HTR-8/SVneo (cell line): ENCODE data around the gene CFAP107.

Experiments used
- DNase-seq: peaks from one replicate; pipeline ENCODE4 v3.0.0; 2011; ENCODE audit warnings: low spot score, mixed read lengths; ENCODE audit not compliant: insufficient read length
- FAIRE-seq: peaks from 2 replicates; lab custom pipeline; 2011; peaks lifted over from hg19 to GRCh38; lab: Jason Lieb, UNC

Gene CFAP107

GRCh38 chr1:12738934-12739333 lies 7.1 kb upstream of the CFAP107 start:
- FAIRE-seq: no peak

GRCh38 chr1:12739613-12740012 lies 6.4 kb upstream of the CFAP107 start:
- no peak for FAIRE-seq
- DNase-seq: no peak

More at GRCh38 chr1:12738934-12739333, 7.1 kb upstream of the CFAP107 start:
- no peak for DNase-seq

DNA sequence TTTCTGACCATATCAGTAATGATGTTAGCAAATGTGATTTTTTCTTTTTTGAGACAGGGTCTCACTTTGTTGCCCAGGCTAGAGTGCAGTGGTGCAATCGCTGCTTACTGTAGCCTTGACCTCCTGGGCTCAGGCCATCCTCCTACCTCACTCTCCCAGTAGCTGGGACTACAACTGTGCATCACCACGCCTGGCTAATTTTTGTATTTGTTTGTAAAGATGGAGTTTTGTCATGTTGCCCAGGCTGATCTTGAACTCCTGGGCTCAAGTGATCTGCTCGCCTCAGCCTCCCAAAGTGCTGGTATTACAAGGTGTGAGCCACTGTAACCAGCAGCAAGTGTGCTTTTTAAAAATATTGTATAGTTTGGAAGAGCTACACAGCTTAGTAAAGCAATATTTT lies 4.1 kb upstream of the CFAP107 start:
- FAIRE-seq: no peak

DNA sequence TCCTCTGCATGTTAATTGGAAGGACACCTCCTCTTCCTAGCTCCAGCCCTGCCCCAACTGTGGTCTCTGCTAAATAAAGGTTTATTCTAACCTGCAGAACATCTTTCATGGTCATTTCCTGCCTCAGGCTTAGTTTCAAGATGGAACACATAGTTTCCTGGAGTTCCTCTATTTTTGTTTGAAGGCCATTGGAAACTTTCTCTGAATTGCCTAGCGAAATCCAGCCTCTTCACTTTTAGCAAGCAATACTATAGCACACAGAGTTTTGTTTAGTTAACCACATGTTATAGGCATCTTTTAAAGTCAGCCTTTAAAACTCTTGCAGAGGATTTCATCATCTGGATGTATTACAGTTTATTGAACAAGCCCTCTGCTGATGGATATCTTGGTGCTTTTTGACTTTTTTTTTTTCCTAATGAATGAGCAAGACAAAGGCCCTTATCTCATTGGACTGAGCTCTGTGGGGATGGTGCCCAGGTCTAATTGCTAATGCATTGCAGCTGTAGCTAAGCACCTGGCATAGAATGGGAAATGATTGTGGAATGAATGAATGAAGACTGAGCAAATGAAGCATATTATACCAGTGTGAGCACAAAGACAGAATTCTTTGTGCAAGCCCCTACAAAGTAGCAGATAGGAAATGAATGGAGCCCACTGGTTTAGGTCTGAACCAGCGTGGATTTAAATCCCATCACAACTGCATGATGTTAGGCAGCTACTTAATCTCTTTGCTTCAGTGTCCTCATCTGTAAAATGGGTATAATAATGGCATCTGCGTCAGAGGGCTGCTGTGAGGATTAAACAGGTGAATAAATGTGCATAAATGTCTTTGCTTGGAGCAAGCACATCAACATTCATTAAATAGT lies 641 bp upstream of the CFAP107 start:
- DNase-seq (no peak), FAIRE-seq (no peak)

More for the DNA sequence above, 4.1 kb upstream of the CFAP107 start:
- DNase-seq: no peak

DNA sequence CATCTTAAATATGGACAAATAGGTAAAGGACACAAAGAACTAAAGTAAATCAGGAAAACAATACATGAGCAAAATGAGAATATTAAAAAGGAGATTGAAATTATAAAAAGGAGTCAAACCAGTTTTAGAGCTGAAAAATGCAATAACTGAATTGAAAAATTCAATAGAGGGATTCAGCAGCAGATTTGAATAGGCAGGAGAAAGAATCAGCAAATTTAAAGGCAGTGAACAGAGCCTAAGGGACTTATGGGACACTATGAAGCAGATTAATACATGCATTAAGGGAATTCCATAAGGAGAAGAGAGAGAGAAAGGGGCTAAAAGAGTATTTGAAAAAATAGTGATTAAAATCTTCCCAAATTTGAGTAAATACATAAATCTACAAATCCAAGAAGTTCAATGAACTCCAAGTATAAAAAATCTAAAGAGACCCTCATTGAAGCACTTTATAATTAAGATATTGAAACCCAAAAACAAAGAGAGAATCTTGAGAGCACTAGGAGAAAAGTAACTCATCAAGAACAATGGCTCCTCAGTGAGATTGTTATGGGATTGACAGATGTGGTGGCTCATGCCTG lies 2.9 kb downstream of the CFAP107 start:
- DNase-seq (no peak), FAIRE-seq (no peak)

- no peak for DNase-seq
- FAIRE-seq: no peak
Observed at GRCh38 chr1:12754738-12755137, 8.7 kb downstream of the CFAP107 start.

GRCh38 chr1:12756273-12756672 lies 10.3 kb downstream of the CFAP107 start:
- FAIRE-seq (no peak), DNase-seq (no peak)

- FAIRE-seq: no peak
Observed at GRCh38 chr1:12756768-12757413, 10.9 kb downstream of the CFAP107 start.

GRCh38 chr1:12757836-12758235 lies 11.8 kb downstream of the CFAP107 start:
- no peak for DNase-seq
- FAIRE-seq: no peak

More at GRCh38 chr1:12756768-12757413, 10.9 kb downstream of the CFAP107 start:
- no peak for DNase-seq

GRCh38 chr1:12760256-12760795 lies 14.3 kb downstream of the CFAP107 start:
- FAIRE-seq: no peak
- DNase-seq: no peak

DNA sequence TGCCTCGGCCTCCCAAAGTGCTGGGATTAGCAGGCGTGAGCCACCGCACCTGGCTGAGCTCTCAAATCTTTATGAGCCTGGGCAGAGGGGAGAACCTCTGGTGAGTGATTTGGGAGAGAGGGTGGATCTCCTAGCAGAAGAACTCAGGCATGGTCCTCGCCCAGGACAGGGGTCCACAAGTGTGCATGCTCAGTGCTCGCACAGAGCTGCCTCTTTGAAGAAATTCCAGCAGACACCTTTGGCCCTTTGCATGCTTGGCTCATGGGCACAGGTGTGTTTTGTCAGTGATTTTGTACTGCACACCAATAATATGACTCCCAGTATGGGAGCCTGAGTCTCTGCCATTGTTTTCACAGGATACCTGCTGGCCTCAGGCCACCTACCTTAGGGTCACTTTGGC lies 15.8 kb downstream of the CFAP107 start:
- FAIRE-seq (no peak), DNase-seq (no peak)

DNA sequence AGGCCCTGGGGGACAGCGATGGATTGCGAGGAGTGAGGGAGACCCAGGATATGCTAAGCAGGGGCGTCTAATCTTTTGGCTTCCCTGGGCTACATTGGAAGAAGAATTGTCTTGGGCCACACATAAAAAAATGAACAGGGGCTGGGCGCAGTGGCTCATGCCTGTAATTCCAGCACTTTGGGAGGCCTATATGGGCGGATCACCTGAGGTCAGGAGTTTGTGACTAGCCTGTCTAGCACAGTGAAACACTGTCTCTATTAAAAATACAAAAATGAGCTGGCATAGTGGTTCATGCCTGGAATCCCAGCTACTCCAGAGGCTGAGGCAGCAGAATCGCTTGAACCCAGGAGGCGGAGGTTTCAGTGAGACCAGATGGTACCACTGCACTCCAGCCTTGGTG lies 16.8 kb downstream of the CFAP107 start:
- FAIRE-seq (no peak), DNase-seq (no peak)

DNA sequence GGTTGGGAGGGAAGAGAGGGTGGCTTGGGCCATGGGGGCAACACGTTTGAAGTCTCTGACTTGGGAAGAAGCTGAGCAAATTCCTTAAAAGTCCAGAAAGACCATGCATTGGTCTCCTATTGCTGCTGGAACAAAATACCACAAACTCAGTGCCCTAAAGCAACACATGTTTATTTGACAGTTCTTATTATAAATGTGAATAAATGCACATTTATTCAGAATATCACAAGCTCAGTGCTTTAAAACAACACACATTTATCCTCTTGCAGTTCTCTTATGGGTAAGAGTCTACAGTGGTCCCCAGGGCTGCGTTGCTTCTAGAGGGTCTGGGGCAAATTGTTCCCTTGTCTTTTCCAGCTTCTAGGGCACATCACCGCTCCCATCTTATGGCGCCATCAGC lies 17.5 kb downstream of the CFAP107 start:
- FAIRE-seq (no peak), DNase-seq (no peak)

GRCh38 chr1:12764016-12764415 lies 18.0 kb downstream of the CFAP107 start:
- no peak for FAIRE-seq
- no peak for DNase-seq

DNA sequence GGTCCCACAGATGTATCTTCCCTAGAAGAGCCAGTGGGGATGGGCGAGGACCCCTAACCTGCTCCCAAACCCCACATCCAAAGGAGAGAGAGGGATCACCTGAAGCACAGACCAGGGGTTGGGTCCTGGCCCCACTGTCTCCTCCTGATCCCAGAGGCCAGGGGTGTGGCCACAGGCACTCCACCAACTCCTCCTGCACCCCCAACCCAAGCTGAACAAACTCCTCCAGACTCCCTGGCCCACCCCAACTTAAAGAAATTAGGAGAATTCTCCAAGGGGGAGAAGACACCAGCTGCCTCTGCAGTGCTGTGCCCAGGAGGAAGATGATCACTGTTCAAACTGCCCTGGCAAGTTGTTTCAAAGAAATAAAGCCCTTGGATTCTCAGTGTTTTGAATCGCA lies 23.0 kb downstream of the CFAP107 start:
- no peak for DNase-seq
- FAIRE-seq: no peak

- FAIRE-seq: no peak
- DNase-seq: no peak
Observed at GRCh38 chr1:12769976-12770505, 24.0 kb downstream of the CFAP107 start.

DNA sequence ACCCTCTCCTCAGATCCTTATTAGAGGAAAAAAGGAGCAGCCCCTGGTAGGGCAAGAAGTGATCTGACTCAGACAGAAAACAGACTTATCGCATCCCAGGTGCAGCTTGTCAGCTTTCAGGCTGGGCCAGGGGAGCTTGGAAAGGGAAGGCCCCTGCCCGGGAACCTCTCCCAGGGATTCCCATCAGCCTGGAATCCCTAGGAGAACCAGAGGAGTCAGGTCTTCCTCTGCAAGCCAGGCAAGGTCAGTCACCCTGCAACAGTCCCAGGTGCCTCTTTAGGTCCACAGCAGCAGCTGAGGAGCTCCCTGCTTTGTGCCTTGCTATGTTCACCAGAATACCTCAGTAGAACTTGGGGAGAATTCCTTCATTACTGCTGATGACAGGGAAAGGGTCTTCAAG lies 24.6 kb downstream of the CFAP107 start:
- DNase-seq: no peak
- FAIRE-seq: no peak

DNA sequence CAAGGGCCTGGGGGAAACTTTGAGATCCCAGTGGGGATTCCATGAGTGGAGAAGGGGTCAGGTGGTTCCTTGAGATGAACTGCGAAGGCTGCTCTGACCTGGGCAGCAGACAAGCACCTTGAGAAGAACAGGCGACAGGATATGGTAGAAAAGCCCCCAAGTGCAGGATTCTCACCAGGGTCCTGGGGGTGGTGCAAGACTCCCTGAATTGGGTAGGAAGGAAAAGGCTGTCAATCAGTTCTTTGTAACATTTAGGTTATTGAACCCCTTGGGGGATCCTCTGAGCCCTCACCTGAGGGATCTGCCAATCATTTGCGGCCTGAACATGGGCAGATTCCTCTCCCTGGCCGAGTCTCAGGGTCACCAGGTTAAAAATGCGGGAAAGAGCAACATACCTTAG lies 25.2 kb downstream of the CFAP107 start:
- FAIRE-seq (no peak), DNase-seq (no peak)

DNA sequence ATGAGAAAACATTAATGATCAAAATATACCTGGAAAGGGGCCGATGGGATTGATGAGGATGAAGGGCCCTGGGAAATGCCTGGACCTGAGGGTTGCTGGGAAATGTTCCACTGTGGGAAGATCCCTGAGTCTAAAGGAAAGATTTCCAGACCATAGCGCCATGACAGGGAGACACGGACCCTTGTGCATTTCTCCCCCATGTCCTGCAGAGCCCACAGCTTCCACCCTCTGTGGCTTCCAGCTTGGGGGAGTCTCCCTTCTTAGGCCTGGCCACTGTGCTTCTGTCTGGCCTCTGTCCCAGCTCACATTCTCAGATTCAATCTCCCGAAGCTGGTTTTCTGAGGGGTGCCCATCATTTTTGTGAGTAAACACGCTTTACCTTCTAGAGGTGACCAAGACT lies 26.5 kb downstream of the CFAP107 start:
- FAIRE-seq (no peak), DNase-seq (no peak)

GRCh38 chr1:12773438-12773837 lies 27.4 kb downstream of the CFAP107 start, which contains the start of gene PRAMEF12:
Gene PRAMEF12, plus strand, starts transcription at chr1:12773738. Its CDS starts 1,130 bp downstream, at chr1:12774868.
- FAIRE-seq: no peak
- DNase-seq: no peak
